H9 (cell line): ENCODE data around the gene CEACAM16. TPM values are rescaled to one million over a fixed set of nuclear protein-coding genes. Genes with fewer than 3 reads are reported as not detected.

Source experiments
- DNase-seq: peaks from one replicate; pipeline ENCODE4 v3.0.0-alpha.2; 2017
- H2AFZ ChIP-seq: one replicate; pipeline ENCODE4 v1.6.1; 2013; ENCODE audit warnings: mild to moderate bottlenecking, low read length, control low read depth, moderate library complexity
- H2AK5ac ChIP-seq: 2 replicates; pipeline ENCODE4 v1.6.1; 2013; ENCODE audit warnings: low read length, control low read depth, mixed read lengths; ENCODE audit not compliant: insufficient read length
- H2BK120ac ChIP-seq: one replicate; pipeline ENCODE4 v1.6.1; 2013; ENCODE audit warnings: low read depth, mild to moderate bottlenecking, low read length, control low read depth, inconsistent platforms; ENCODE audit not compliant: poor library complexity, severe bottlenecking
- H2BK12ac ChIP-seq: 2 replicates; pipeline ENCODE4 v1.6.1; 2013; ENCODE audit warnings: low read length, control low read depth, mixed read lengths, low read depth; ENCODE audit not compliant: insufficient read length
- H2BK15ac ChIP-seq: 2 replicates; pipeline ENCODE4 v1.6.1; 2013; ENCODE audit warnings: low read depth, low read length, control low read depth
- H2BK20ac ChIP-seq: one replicate; pipeline ENCODE4 v1.6.1; 2013; ENCODE audit warnings: low read depth, mild to moderate bottlenecking, low read length, control low read depth, inconsistent platforms; ENCODE audit not compliant: poor library complexity, severe bottlenecking
- H2BK5ac ChIP-seq: 2 replicates; pipeline ENCODE4 v1.6.1; 2013; ENCODE audit warnings: low read length, control low read depth, mixed read lengths; ENCODE audit not compliant: insufficient read length
- H3K14ac ChIP-seq: 2 replicates; pipeline ENCODE4 v1.6.1; 2013; ENCODE audit warnings: low read length, control low read depth; ENCODE audit not compliant: insufficient read depth
- H3K18ac ChIP-seq: 2 replicates; pipeline ENCODE4 v1.6.1; 2013; ENCODE audit warnings: low read depth, mild to moderate bottlenecking, mixed read lengths, low read length, control low read depth; ENCODE audit not compliant: insufficient read length
- H3K23ac ChIP-seq: 2 replicates; pipeline ENCODE4 v1.6.1; 2013; ENCODE audit warnings: low read length, control low read depth, mixed read lengths, low read depth; ENCODE audit not compliant: insufficient read length
- H3K23me2 ChIP-seq: 2 replicates; pipeline ENCODE4 v1.6.1; 2013; ENCODE audit warnings: low read depth, mild to moderate bottlenecking, mixed read lengths, low read length, control low read depth; ENCODE audit not compliant: insufficient read length, poor library complexity, severe bottlenecking
- H3K27ac ChIP-seq: 2 replicates; pipeline ENCODE4 v1.5.1; 2013; ENCODE audit warnings: low read length, control low read depth, mixed read lengths, low read depth; ENCODE audit not compliant: insufficient read length
- H3K27me3 ChIP-seq: 2 replicates; pipeline ENCODE4 v1.6.1; 2013; ENCODE audit warnings: low read length, control low read depth, inconsistent platforms; ENCODE audit not compliant: insufficient read depth
- H3K4ac ChIP-seq: 2 replicates; pipeline ENCODE4 v1.6.1; 2013; ENCODE audit warnings: low read depth, mild to moderate bottlenecking, control low read depth, inconsistent platforms, low read length, moderate library complexity
- H3K4me1 ChIP-seq: 2 replicates; pipeline ENCODE4 v1.6.1; 2013; ENCODE audit warnings: low read length, control low read depth, inconsistent platforms; ENCODE audit not compliant: insufficient read depth
- H3K4me2 ChIP-seq: 2 replicates; pipeline ENCODE4 v1.6.1; 2013; ENCODE audit warnings: low read length, control low read depth, mixed read lengths; ENCODE audit not compliant: insufficient read length, insufficient read depth
- H3K56ac ChIP-seq: 2 replicates; pipeline ENCODE4 v1.6.1; 2013; ENCODE audit warnings: low read depth, mild to moderate bottlenecking, mixed read lengths, low read length, control low read depth; ENCODE audit not compliant: insufficient read length
- H3K79me1 ChIP-seq: 2 replicates; pipeline ENCODE4 v1.6.1; 2013; ENCODE audit warnings: low read depth, mild to moderate bottlenecking, moderate library complexity, low read length, control low read depth, inconsistent platforms; ENCODE audit not compliant: insufficient read depth, poor library complexity, severe bottlenecking
- H3K79me2 ChIP-seq: 2 replicates; pipeline ENCODE4 v1.6.1; 2013; ENCODE audit warnings: low read length, control low read depth, inconsistent platforms; ENCODE audit not compliant: insufficient read depth
- H3K9ac ChIP-seq: 2 replicates; pipeline ENCODE4 v1.6.1; 2013; ENCODE audit warnings: low read length, control low read depth, mixed read lengths; ENCODE audit not compliant: insufficient read length; ENCODE audit errors: extremely low read depth
- H3K9me3 ChIP-seq: one replicate; pipeline ENCODE4 v1.6.1; 2013; ENCODE audit warnings: low read depth, low read length, inconsistent platforms; ENCODE audit not compliant: control insufficient read depth
- H3T11ph ChIP-seq: one replicate; pipeline ENCODE4 v1.6.1; 2013; ENCODE audit warnings: mild to moderate bottlenecking, low read length, control low read depth, inconsistent platforms
- H4K20me1 ChIP-seq: one replicate; pipeline ENCODE4 v1.6.1; 2013; ENCODE audit not compliant: control insufficient read depth, insufficient read length, insufficient read depth
- H4K5ac ChIP-seq: 2 replicates; pipeline ENCODE4 v1.6.1; 2013; ENCODE audit warnings: low read depth, mild to moderate bottlenecking, mixed read lengths, low read length, control low read depth; ENCODE audit not compliant: insufficient read length
- H4K8ac ChIP-seq: replicated peaks from 2 replicates; pipeline ENCODE4 v1.6.1; 2013; ENCODE audit warnings: low read length, control low read depth, mixed read lengths, low read depth; ENCODE audit not compliant: insufficient read length
- H4K91ac ChIP-seq: 2 replicates; pipeline ENCODE4 v1.6.1; 2013; ENCODE audit warnings: low read depth, mild to moderate bottlenecking, moderate library complexity, mixed read lengths, low read length, control low read depth; ENCODE audit not compliant: insufficient read length
- H3K27ac Mint-ChIP-seq, 3 experiments: 2 replicates in 2 of 3; 3 replicates in 1 of 3; pipeline ENCODE4 v1.8.0; 2020 to 2021; ENCODE audit warnings: mixed read lengths in 3 of 3, mild to moderate bottlenecking in 1 of 3, moderate library complexity in 1 of 3
- H3K27me3 Mint-ChIP-seq: 2 replicates; pipeline ENCODE4 v1.8.0; 2021; ENCODE audit warnings: low read depth, mild to moderate bottlenecking, moderate library complexity, mixed read lengths
- H3K36me3 Mint-ChIP-seq, 3 experiments: 2 replicates in 2 of 3; 3 replicates in 1 of 3; pipeline ENCODE4 v1.8.0; 2020 to 2021; ENCODE audit warnings: low read depth in 3 of 3, mixed read lengths in 3 of 3; ENCODE audit not compliant: insufficient read depth in 1 of 3
- H3K4me1 Mint-ChIP-seq, 2 experiments: 2 replicates each; pipeline ENCODE4 v1.8.0; 2020; ENCODE audit warnings: mixed read lengths in 2 of 2
- H3K4me3 Mint-ChIP-seq, 2 experiments: 2 replicates in 1 of 2; 3 replicates in 1 of 2; pipeline ENCODE4 v1.8.0; 2020 to 2021; ENCODE audit warnings: mild to moderate bottlenecking in 2 of 2, mixed read lengths in 2 of 2, moderate library complexity in 1 of 2
- H3K9me3 Mint-ChIP-seq, 2 experiments: 2 replicates in 1 of 2; 3 replicates in 1 of 2; pipeline ENCODE4 v1.8.0; 2020; ENCODE audit warnings: mild to moderate bottlenecking in 2 of 2, mixed read lengths in 2 of 2, moderate library complexity in 1 of 2
- WGBS: extraction: QIAGEN DNeasy Blood & Tissue Kit; methylation state at CpG from one replicate; pipeline ENCODE4 v1.1.7; 2013; ENCODE audit warnings: missing lambda C conversion rate, low lambda C conversion rate, mixed read lengths; ENCODE audit not compliant: insufficient read length; ENCODE audit errors: extremely low coverage; 5-methylcytosine and 5-hydroxymethylcytosine counted together
- total RNA-seq: library from RNA; stranded (reverse); gene quantifications from 2 replicates; pipeline ENCODE4 v1.2.1, GENCODE V29; 2021
- TF ChIP-seq, protein P1 (sequence below): fragments of 200-600 bp; sonication (generic); conservative IDR thresholded peaks from 3 replicates; pipeline ENCODE4 v1.8.0; 2021; ENCODE audit warnings: antibody characterized with exemption, mild to moderate bottlenecking

The CEACAM16 gene
- total RNA-seq, 1 experiment from 2014 or later: not detected

DNA sequence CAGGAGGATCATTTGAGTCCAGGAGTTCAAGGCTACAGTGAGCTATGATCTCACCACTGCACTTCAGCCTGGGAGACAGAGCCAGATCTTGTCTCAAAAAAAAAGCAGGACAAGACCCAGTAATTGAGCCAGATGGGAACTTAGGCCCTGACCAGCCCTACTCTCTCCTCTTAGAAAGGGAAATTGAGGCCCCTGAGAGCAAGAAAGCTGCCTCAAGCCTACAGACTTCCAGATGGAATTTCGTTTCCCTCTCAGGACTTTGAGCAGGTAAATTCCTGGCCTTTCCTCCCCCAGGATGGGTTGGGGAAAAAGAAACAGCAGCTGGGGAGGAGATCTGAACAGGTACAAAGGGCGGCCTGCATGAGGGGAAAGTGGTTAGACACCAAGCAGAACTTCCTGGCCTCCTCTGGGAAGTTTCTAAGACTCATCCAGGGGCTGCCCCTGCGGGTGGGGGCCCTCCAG, 46.0 kb downstream of the CEACAM16 start:
- Histone ChIP-seq H3K27ac (no peak overlapping the region), H3K9ac (no peak overlapping the region)

More for the DNA sequence above, 46.0 kb downstream of the CEACAM16 start:
- Histone ChIP-seq H3K23me2 (peaks cover 5% of the 10 kb centered on the region), H4K5ac (no peak overlapping the region), H2BK5ac (no peak overlapping the region), H2AK5ac (no peak overlapping the region), H3K79me2 (no peaks in the 10 kb centered on the region), H2AFZ (no peak overlapping the region), H4K91ac (no peak overlapping the region), H4K20me1 (no peaks in the 10 kb centered on the region), H3K27me3 (peaks cover 30% of the 10 kb centered on the region), H2BK120ac (no peak overlapping the region), H3K23ac (no peak overlapping the region), H3K79me1 (no peaks in the 10 kb centered on the region), H3K56ac (no peak overlapping the region), H3K14ac (no peak overlapping the region), H3K4me1 (no peaks in the 10 kb centered on the region; the same call in 1 of the 2 replicates), H3K4ac (no peak overlapping the region), H3K4me2 (no peak overlapping the region), H4K8ac (no peak overlapping the region), H3K9me3 (no peaks in the 10 kb centered on the region), H3K18ac (no peak overlapping the region), H2BK15ac (no peak overlapping the region), H2BK12ac (no peak overlapping the region), H2BK20ac (no peak overlapping the region), H3T11ph (no peak overlapping the region)
- Mint-ChIP-seq H3K4me1 (peaks cover 5 to 33% of the 10 kb centered on the region in 2 experiments), H3K27ac (no peak overlapping the region), H3K27me3 (peaks cover 58% of the 10 kb centered on the region), H3K9me3 (no peaks in the 10 kb centered on the region; a peak in 2 of 5 replicates), H3K4me3 (no peak overlapping the region), H3K36me3 (no peaks in the 10 kb centered on the region)
- no CpG with 5 or more reads among the region's 3 CpGs for WGBS
- TF ChIP-seq, protein P1, sequence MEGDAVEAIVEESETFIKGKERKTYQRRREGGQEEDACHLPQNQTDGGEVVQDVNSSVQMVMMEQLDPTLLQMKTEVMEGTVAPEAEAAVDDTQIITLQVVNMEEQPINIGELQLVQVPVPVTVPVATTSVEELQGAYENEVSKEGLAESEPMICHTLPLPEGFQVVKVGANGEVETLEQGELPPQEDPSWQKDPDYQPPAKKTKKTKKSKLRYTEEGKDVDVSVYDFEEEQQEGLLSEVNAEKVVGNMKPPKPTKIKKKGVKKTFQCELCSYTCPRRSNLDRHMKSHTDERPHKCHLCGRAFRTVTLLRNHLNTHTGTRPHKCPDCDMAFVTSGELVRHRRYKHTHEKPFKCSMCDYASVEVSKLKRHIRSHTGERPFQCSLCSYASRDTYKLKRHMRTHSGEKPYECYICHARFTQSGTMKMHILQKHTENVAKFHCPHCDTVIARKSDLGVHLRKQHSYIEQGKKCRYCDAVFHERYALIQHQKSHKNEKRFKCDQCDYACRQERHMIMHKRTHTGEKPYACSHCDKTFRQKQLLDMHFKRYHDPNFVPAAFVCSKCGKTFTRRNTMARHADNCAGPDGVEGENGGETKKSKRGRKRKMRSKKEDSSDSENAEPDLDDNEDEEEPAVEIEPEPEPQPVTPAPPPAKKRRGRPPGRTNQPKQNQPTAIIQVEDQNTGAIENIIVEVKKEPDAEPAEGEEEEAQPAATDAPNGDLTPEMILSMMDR: no peak
- no peak for DNase-seq
